ENCODE data around the gene RNF212.

The RNF212 gene

GRCh38 chr4:1033840-1034551 lies 79.4 kb downstream of the RNF212 start:
- Histone ChIP-seq H4K8ac (ENCODE audit: low read depth, low read length) (no peak overlapping the region), H3K18ac (ENCODE audit: low read length) (no peak overlapping the region), H3K4me3 (ENCODE audit: low read length) (no peak overlapping the region), H2BK15ac (replicated peaks; ENCODE audit: low read depth) (no peak overlapping the region), H2AK5ac (ENCODE audit: low read length) (no peak overlapping the region), H4K5ac (ENCODE audit: low read length) (no peak overlapping the region), H3K9ac (ENCODE audit: low read length) (no peak overlapping the region), H3K4me2 (ENCODE audit: low read length) (no peak overlapping the region), H3K79me1 (ENCODE audit: low read length) (no peaks in the 10 kb centered on the region), H3K4me1 (ENCODE audit: control insufficient read depth, low read depth, low read length) (no peaks in the 10 kb centered on the region), H3K27ac (ENCODE audit: low read depth, low read length) (no peak overlapping the region), H3K56ac (ENCODE audit: low read length) (no peak overlapping the region), H2BK5ac (ENCODE audit: low read length) (no peak overlapping the region), H2BK120ac (ENCODE audit: low read depth, low read length) (no peak overlapping the region), H3K23ac (ENCODE audit: low read length) (no peak overlapping the region), H3K27me3 (ENCODE audit: insufficient read depth, low read length, poor library complexity) (no peaks in the 10 kb centered on the region), H3K79me2 (ENCODE audit: control insufficient read depth, insufficient read depth, low read length) (no peaks in the 10 kb centered on the region), H3K4ac (ENCODE audit: low read depth, low read length) (no peak overlapping the region), H3K36me3 (ENCODE audit: control insufficient read depth, insufficient read depth, low read length) (no peaks in the 10 kb centered on the region)
- no CpG with 5 or more reads among the region's 35 CpGs for WGBS (ENCODE audit: extremely low coverage, insufficient coverage, low lambda C conversion rate)
- no peak for DNase-seq

- Histone ChIP-seq H3K23ac (ENCODE audit: low read length) (no peak overlapping the region), H3K36me3 (ENCODE audit: control insufficient read depth, insufficient read depth, low read length) (no peaks in the 10 kb centered on the region), H3K27ac (ENCODE audit: low read depth, low read length) (no peak overlapping the region), H2BK15ac (replicated peaks; ENCODE audit: low read depth) (no peak overlapping the region), H2BK120ac (ENCODE audit: low read depth, low read length) (no peak overlapping the region), H3K27me3 (ENCODE audit: insufficient read depth, low read length, poor library complexity) (no peaks in the 10 kb centered on the region), H3K4me3 (ENCODE audit: low read length) (no peak overlapping the region), H2AK5ac (ENCODE audit: low read length) (no peak overlapping the region), H3K4me2 (ENCODE audit: low read length) (no peak overlapping the region), H3K4me1 (ENCODE audit: control insufficient read depth, low read depth, low read length) (no peaks in the 10 kb centered on the region), H3K56ac (ENCODE audit: low read length) (no peak overlapping the region), H4K8ac (ENCODE audit: low read depth, low read length) (no peak overlapping the region), H3K79me2 (ENCODE audit: control insufficient read depth, insufficient read depth, low read length) (no peaks in the 10 kb centered on the region), H4K5ac (ENCODE audit: low read length) (no peak overlapping the region), H3K79me1 (ENCODE audit: low read length) (no peaks in the 10 kb centered on the region), H3K18ac (ENCODE audit: low read length) (no peak overlapping the region), H3K9ac (ENCODE audit: low read length) (no peak overlapping the region), H2BK5ac (ENCODE audit: low read length) (no peak overlapping the region), H3K4ac (ENCODE audit: low read depth, low read length) (no peak overlapping the region)
- no CpG with 5 or more reads among the region's 10 CpGs for WGBS (ENCODE audit: extremely low coverage, insufficient coverage, low lambda C conversion rate)
- no peak for DNase-seq
Measured at GRCh38 chr4:1032861-1033260, 80.5 kb downstream of the RNF212 start.

- H3K4me2 ChIP-seq (ENCODE audit: low read length), result no peak overlapping the region
- H3K56ac ChIP-seq (ENCODE audit: low read length), result no peak overlapping the region
- no peak overlapping the region for H4K5ac ChIP-seq (ENCODE audit: low read length)
- no peak overlapping the region for H3K18ac ChIP-seq (ENCODE audit: low read length)
- no peak overlapping the region for H3K4ac ChIP-seq (ENCODE audit: low read depth, low read length)
- H2BK15ac ChIP-seq (replicated peaks; ENCODE audit: low read depth), result no peak overlapping the region
- no peak overlapping the region for H4K8ac ChIP-seq (ENCODE audit: low read depth, low read length)
- H3K9ac ChIP-seq (ENCODE audit: low read length), result no peak overlapping the region
- H3K36me3 ChIP-seq (ENCODE audit: control insufficient read depth, insufficient read depth, low read length), result no peaks in the 10 kb centered on the region
- no peak overlapping the region for H3K4me3 ChIP-seq (ENCODE audit: low read length)
- H3K27ac ChIP-seq (ENCODE audit: low read depth, low read length), result no peak overlapping the region
- no peak overlapping the region for H2AK5ac ChIP-seq (ENCODE audit: low read length)
- no peaks in the 10 kb centered on the region for H3K4me1 ChIP-seq (ENCODE audit: control insufficient read depth, low read depth, low read length)
- no peak overlapping the region for H3K23ac ChIP-seq (ENCODE audit: low read length)
- no peaks in the 10 kb centered on the region for H3K79me2 ChIP-seq (ENCODE audit: control insufficient read depth, insufficient read depth, low read length)
- H3K79me1 ChIP-seq (ENCODE audit: low read length), result no peaks in the 10 kb centered on the region
- no peak overlapping the region for H2BK120ac ChIP-seq (ENCODE audit: low read depth, low read length)
- H3K27me3 ChIP-seq (ENCODE audit: insufficient read depth, low read length, poor library complexity), result no peaks in the 10 kb centered on the region
- no CpG with 5 or more reads among the region's 37 CpGs for WGBS (ENCODE audit: extremely low coverage, insufficient coverage, low lambda C conversion rate)
- no peak for DNase-seq
- H2BK5ac ChIP-seq (ENCODE audit: low read length), result no peak overlapping the region
Measured at GRCh38 chr4:1031956-1032795, 81.2 kb downstream of the RNF212 start.

- Histone ChIP-seq H3K27ac (ENCODE audit: low read depth, low read length) (no peak overlapping the region), H4K8ac (ENCODE audit: low read depth, low read length) (no peak overlapping the region), H3K4me1 (ENCODE audit: control insufficient read depth, low read depth, low read length) (no peaks in the 10 kb centered on the region), H3K18ac (ENCODE audit: low read length) (no peak overlapping the region), H2AK5ac (ENCODE audit: low read length) (no peak overlapping the region), H2BK5ac (ENCODE audit: low read length) (no peak overlapping the region), H3K36me3 (ENCODE audit: control insufficient read depth, insufficient read depth, low read length) (no peaks in the 10 kb centered on the region), H3K23ac (ENCODE audit: low read length) (no peak overlapping the region), H3K4me2 (ENCODE audit: low read length) (no peak overlapping the region), H3K27me3 (ENCODE audit: insufficient read depth, low read length, poor library complexity) (no peaks in the 10 kb centered on the region), H3K79me1 (ENCODE audit: low read length) (no peaks in the 10 kb centered on the region), H2BK15ac (replicated peaks; ENCODE audit: low read depth) (no peak overlapping the region), H4K5ac (ENCODE audit: low read length) (no peak overlapping the region), H3K56ac (ENCODE audit: low read length) (no peak overlapping the region), H3K79me2 (ENCODE audit: control insufficient read depth, insufficient read depth, low read length) (no peaks in the 10 kb centered on the region), H2BK120ac (ENCODE audit: low read depth, low read length) (no peak overlapping the region), H3K4ac (ENCODE audit: low read depth, low read length) (no peak overlapping the region), H3K4me3 (ENCODE audit: low read length) (no peak overlapping the region), H3K9ac (ENCODE audit: low read length) (no peak overlapping the region)
- no peak for DNase-seq
- WGBS (ENCODE audit: extremely low coverage, insufficient coverage, low lambda C conversion rate), result no CpG with 5 or more reads among the region's 8 CpGs
Measured at GRCh38 chr4:1031346-1031745, 82.0 kb downstream of the RNF212 start.

- H3K27ac ChIP-seq (ENCODE audit: low read depth, low read length), result no peak overlapping the region
- no peak overlapping the region for H4K5ac ChIP-seq (ENCODE audit: low read length)
- no peaks in the 10 kb centered on the region for H3K4me1 ChIP-seq (ENCODE audit: control insufficient read depth, low read depth, low read length)
- H3K79me1 ChIP-seq (ENCODE audit: low read length), result no peaks in the 10 kb centered on the region
- no peak overlapping the region for H3K23ac ChIP-seq (ENCODE audit: low read length)
- H2AK5ac ChIP-seq (ENCODE audit: low read length), result no peak overlapping the region
- no CpG with 5 or more reads among the region's 16 CpGs for WGBS (ENCODE audit: extremely low coverage, insufficient coverage, low lambda C conversion rate)
- H3K79me2 ChIP-seq (ENCODE audit: control insufficient read depth, insufficient read depth, low read length), result no peaks in the 10 kb centered on the region
- H3K4ac ChIP-seq (ENCODE audit: low read depth, low read length), result no peak overlapping the region
- H3K36me3 ChIP-seq (ENCODE audit: control insufficient read depth, insufficient read depth, low read length), result peaks cover 4% of the 10 kb centered on the region
- H4K8ac ChIP-seq (ENCODE audit: low read depth, low read length), result no peak overlapping the region
- H3K4me2 ChIP-seq (ENCODE audit: low read length), result no peak overlapping the region
- H2BK15ac ChIP-seq (replicated peaks; ENCODE audit: low read depth), result no peak overlapping the region
- H3K56ac ChIP-seq (ENCODE audit: low read length), result no peak overlapping the region
- no peak overlapping the region for H3K9ac ChIP-seq (ENCODE audit: low read length)
- H2BK120ac ChIP-seq (ENCODE audit: low read depth, low read length), result no peak overlapping the region
- no peak overlapping the region for H3K18ac ChIP-seq (ENCODE audit: low read length)
- no peak overlapping the region for H3K4me3 ChIP-seq (ENCODE audit: low read length)
- no peak for DNase-seq
- H2BK5ac ChIP-seq (ENCODE audit: low read length), result no peak overlapping the region
- no peaks in the 10 kb centered on the region for H3K27me3 ChIP-seq (ENCODE audit: insufficient read depth, low read length, poor library complexity)
Measured at GRCh38 chr4:1030559-1030958, 82.8 kb downstream of the RNF212 start.

All from mesendoderm (in vitro differentiated cells).